Erythroblast (primary cell): Measurements from ENCODE around the gene SPAG17.

Experiments used
- GATA1 ChIP-seq: IDR thresholded peaks from 2 replicates; pipeline ENCODE4 v1.6.1; 2011; ENCODE audit warnings: low read depth, mild to moderate bottlenecking, control low read depth, low read length, moderate library complexity
- POLR2A ChIP-seq: IDR thresholded peaks from 2 replicates; pipeline ENCODE4 v1.6.1; 2011; ENCODE audit warnings: mild to moderate bottlenecking, low read length

GRCh38 chr1:118149799-118150198 lies 35.2 kb downstream of the SPAG17 start:
- TF ChIP-seq POLR2A: no peak
- no peak for TF ChIP-seq GATA1
